Measurements from ENCODE around the gene RIMS1.

Gene RIMS1

DNA sequence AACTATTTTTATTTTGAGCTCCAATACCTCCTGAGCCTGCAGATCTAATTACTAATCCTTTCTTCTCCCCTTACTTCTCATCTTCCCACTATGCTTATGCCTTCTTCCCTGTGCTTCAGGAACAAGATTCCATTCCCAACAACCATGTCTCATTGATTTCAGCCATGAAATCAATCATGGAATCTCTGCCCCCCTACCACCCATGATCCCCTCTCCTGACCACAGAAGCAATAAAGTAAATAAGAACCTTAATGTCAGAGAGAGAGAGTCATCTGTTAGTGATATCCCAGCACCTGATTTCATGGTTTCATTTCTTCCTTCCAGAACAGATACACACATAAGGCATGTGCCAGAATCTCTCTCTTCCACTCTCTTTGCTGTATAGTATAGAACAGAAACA, 395.9 kb downstream of the RIMS1 start:
- TF ChIP-seq, protein P1, sequence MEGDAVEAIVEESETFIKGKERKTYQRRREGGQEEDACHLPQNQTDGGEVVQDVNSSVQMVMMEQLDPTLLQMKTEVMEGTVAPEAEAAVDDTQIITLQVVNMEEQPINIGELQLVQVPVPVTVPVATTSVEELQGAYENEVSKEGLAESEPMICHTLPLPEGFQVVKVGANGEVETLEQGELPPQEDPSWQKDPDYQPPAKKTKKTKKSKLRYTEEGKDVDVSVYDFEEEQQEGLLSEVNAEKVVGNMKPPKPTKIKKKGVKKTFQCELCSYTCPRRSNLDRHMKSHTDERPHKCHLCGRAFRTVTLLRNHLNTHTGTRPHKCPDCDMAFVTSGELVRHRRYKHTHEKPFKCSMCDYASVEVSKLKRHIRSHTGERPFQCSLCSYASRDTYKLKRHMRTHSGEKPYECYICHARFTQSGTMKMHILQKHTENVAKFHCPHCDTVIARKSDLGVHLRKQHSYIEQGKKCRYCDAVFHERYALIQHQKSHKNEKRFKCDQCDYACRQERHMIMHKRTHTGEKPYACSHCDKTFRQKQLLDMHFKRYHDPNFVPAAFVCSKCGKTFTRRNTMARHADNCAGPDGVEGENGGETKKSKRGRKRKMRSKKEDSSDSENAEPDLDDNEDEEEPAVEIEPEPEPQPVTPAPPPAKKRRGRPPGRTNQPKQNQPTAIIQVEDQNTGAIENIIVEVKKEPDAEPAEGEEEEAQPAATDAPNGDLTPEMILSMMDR (IDR thresholded peaks at IDR 0.05; ENCODE audit: low read depth, low read length): no peak
- no peak for DNase-seq (ENCODE audit: extremely low read depth, low read depth)

DNA sequence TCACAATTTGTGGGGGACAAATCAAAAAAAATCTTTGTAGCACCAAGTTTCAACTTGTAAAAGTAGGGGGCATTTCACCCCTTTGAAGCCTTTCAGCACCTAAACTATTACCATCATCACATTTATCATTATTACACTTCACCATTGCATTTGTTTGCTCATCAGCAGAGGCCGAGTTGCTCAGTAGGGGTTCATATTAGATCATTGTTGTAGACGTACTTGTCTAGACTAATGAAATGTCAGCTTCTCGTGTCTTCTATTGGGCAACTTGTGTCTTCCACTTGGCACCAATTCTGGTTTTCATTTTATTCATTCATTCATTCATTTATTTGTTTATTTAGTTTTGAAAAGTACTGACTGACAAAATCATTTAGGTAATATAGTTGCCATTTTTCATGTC, 397.2 kb downstream of the RIMS1 start:
- TF ChIP-seq, protein P1 (IDR thresholded peaks at IDR 0.05; ENCODE audit: low read depth, low read length): no peak
- DNase-seq (ENCODE audit: extremely low read depth, low read depth): no peak

DNA sequence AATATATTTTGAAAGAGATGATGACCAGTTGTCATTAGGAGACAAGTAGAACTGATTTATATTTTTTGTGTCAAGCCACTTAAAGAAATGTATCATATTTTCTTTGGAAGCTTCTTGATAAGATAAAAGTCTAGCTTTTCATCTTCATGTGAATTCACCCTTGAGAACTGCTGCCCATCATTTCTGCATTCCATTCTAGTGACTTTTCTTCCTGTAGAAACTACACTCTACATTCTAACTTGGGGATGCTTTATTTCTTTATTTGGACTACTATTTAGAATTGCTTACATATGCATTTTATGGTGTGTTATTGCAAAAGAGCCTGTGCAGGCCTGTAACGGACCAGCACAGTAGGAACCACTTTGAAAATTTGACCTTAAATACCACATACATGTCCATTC, 400.6 kb downstream of the RIMS1 start:
- DNase-seq (ENCODE audit: extremely low read depth, low read depth): peak; percentile 4

DNA sequence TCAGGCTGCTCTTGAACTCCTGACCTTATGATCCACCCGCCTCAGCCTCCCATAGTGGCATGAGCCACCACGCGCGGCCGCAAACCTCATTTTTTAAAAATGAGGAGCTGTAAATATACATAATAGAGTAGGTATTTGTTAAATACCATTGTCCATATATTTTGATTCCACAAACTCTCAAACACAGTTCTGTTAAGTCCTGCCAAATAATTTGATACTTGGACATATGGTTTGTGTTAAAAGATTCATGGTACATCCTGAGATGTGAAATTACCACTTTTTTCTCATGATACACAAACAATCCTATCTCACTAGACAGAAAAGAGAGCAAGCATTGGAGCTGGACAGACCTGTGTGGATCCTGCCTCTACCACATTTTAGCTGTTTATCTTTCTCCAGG, 401.5 kb downstream of the RIMS1 start:
- TF ChIP-seq, protein P1 (IDR thresholded peaks at IDR 0.05; ENCODE audit: low read depth, low read length): no peak
- DNase-seq (ENCODE audit: extremely low read depth, low read depth): peak; percentile 0

More for the DNA sequence above, 400.6 kb downstream of the RIMS1 start:
- TF ChIP-seq, protein P1 (IDR thresholded peaks at IDR 0.05; ENCODE audit: low read depth, low read length): no peak

DNA sequence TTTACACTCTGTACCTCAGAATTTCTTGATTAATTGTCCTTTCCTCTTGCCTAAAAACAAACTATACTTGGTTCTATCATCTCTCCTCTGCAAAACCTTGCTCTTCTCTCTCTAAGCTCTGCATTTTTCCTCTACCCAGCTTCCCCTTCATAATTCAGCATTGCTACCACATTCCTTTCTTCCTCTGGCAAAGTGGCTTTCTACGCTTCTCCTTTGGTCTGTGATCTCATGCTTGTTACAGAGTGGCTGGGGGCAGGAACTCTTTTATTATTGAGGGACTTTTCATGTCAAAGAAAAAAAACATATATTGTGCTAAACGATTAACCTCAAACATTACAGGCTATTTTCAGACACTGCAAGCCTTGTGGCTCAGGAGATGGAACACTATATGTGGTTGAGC, 402.2 kb downstream of the RIMS1 start:
- TF ChIP-seq, protein P1 (IDR thresholded peaks at IDR 0.05; ENCODE audit: low read depth, low read length): no peak
- DNase-seq (ENCODE audit: extremely low read depth, low read depth): no peak

DNA sequence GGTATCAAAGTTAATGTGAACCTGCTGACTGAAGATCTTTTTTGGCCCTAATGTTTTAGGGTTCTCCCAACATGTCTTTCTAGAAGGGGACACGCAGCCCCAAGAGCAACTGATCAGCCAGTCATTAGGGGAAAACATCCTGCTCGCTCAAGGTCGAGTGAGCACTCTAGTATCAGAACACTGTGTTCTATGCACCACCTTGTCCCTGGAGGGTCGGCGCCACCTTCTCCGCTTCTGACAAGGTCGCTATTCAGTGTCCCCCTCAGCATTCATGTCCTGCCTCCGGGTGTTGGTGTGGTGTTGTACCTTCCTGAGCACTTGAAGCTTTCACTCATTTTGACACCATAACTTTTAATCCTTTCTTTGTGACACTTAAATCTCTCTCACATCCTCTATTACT, 404.3 kb downstream of the RIMS1 start:
- DNase-seq (ENCODE audit: extremely low read depth, low read depth): no peak
- TF ChIP-seq, protein P1 (IDR thresholded peaks at IDR 0.05; ENCODE audit: low read depth, low read length): no peak

DNA sequence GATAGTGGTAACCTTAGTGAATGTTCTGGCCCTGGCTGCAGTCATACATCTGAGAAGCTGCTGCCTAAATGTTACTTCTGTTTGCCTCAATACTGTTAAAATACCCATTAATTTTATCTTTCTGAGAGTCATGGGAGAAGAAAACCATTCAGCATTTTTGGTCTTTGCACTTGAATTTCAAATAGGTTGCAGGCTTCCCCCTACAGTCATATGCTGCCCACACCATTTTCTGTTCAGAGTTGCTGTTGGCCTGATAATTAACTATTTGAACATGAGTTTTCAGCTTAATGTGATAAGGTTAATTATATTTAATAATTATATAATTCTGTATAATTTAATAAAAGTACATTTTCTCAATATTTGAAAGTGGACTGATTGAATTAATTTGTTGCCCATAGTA, 410.0 kb downstream of the RIMS1 start:
- no peak for DNase-seq (ENCODE audit: extremely low read depth, low read depth)
- TF ChIP-seq, protein P1 (IDR thresholded peaks at IDR 0.05; ENCODE audit: low read depth, low read length): no peak
